ENCODE measurements around the gene FSTL3.
A peak's percentile ranks its signal among the peaks of the same experiment; 100 is the strongest.

Gene FSTL3

GRCh38 chr19:633786-634639, 42.2 kb upstream of the FSTL3 start:
- no peak overlapping the region for H3K27ac ChIP-seq (ENCODE audit: low read depth, low read length)
- H3K9me3 ChIP-seq (ENCODE audit: control insufficient read depth, insufficient read depth, low read length), result no peaks in the 10 kb centered on the region
- peaks cover 4% of the 10 kb centered on the region; the same call in 1 of the 2 replicates for H4K20me1 ChIP-seq (ENCODE audit: control insufficient read depth, insufficient read depth, low read depth, low read length)
- TF ChIP-seq EZH2phosphoT487 (IDR thresholded peaks at IDR 0.05; ENCODE audit: borderline replicate concordance, low read length) (no peak), CTCF (IDR thresholded peaks at IDR 0.05; ENCODE audit: low read depth, low read length, poor library complexity, severe bottlenecking) (no peak)
- H3K4me2 ChIP-seq (ENCODE audit: low read length), result peak overlapping the region; percentile 82
- peaks cover 2% of the 10 kb centered on the region; the same call in 1 of the 2 replicates for H3K27me3 ChIP-seq (ENCODE audit: control insufficient read depth, low read length)
- peak overlapping the region; percentile 98 for H3K4me3 ChIP-seq (ENCODE audit: low read length)
- H3K9me2 ChIP-seq (replicated peaks; ENCODE audit: control insufficient read depth, low read length), result no peaks in the 10 kb centered on the region
- peaks cover 45% of the 10 kb centered on the region for H3K79me2 ChIP-seq (ENCODE audit: control insufficient read depth, low read length)
- H3K4me1 ChIP-seq (ENCODE audit: control insufficient read depth, low read length), result peaks cover 28% of the 10 kb centered on the region
- H3K36me3 ChIP-seq (ENCODE audit: control insufficient read depth, low read length), result peaks cover 23% of the 10 kb centered on the region
- H3F3A ChIP-seq (ENCODE audit: control insufficient read depth, insufficient read depth), result no peaks in the 10 kb centered on the region; the same call in 1 of the 2 replicates

- H3K36me3 ChIP-seq (ENCODE audit: control insufficient read depth, low read length), result peaks cover 15% of the 10 kb centered on the region
- peaks cover 4% of the 10 kb centered on the region; the same call in 1 of the 2 replicates for H4K20me1 ChIP-seq (ENCODE audit: control insufficient read depth, insufficient read depth, low read depth, low read length)
- no peak overlapping the region for H3K4me3 ChIP-seq (ENCODE audit: low read length)
- H3K27ac ChIP-seq (ENCODE audit: low read depth, low read length), result no peak overlapping the region
- H3K9me3 ChIP-seq (ENCODE audit: control insufficient read depth, insufficient read depth, low read length), result no peaks in the 10 kb centered on the region
- peaks cover 2% of the 10 kb centered on the region; the same call in 1 of the 2 replicates for H3K27me3 ChIP-seq (ENCODE audit: control insufficient read depth, low read length)
- H3K79me2 ChIP-seq (ENCODE audit: control insufficient read depth, low read length), result peaks cover 39% of the 10 kb centered on the region
- no peaks in the 10 kb centered on the region; the same call in 1 of the 2 replicates for H3F3A ChIP-seq (ENCODE audit: control insufficient read depth, insufficient read depth)
- H3K4me2 ChIP-seq (ENCODE audit: low read length), result no peak overlapping the region
- H3K9me2 ChIP-seq (replicated peaks; ENCODE audit: control insufficient read depth, low read length), result no peaks in the 10 kb centered on the region
- H3K4me1 ChIP-seq (ENCODE audit: control insufficient read depth, low read length), result peaks cover 37% of the 10 kb centered on the region
- TF ChIP-seq EZH2phosphoT487 (IDR thresholded peaks at IDR 0.05; ENCODE audit: borderline replicate concordance, low read length) (no peak), CTCF (IDR thresholded peaks at IDR 0.05; ENCODE audit: low read depth, low read length, poor library complexity, severe bottlenecking) (no peak)
Measured at GRCh38 chr19:634975-635652, 41.1 kb upstream of the FSTL3 start.

GRCh38 chr19:638906-639252, 37.3 kb upstream of the FSTL3 start:
- Histone ChIP-seq H3K4me2 (ENCODE audit: low read length) (peak overlapping the region; percentile 69), H3K27ac (ENCODE audit: low read depth, low read length) (no peak overlapping the region), H3K4me3 (ENCODE audit: low read length) (peak overlapping the region; percentile 39; the same call in 1 of the 2 replicates)

More at GRCh38 chr19:638906-639252, 37.3 kb upstream of the FSTL3 start:
- no peaks in the 10 kb centered on the region; the same call in 1 of the 2 replicates for H3F3A ChIP-seq (ENCODE audit: control insufficient read depth, insufficient read depth)
- H3K4me1 ChIP-seq (ENCODE audit: control insufficient read depth, low read length), result peaks cover 31% of the 10 kb centered on the region
- no peak for TF ChIP-seq EZH2phosphoT487 (IDR thresholded peaks at IDR 0.05; ENCODE audit: borderline replicate concordance, low read length)
- no peak for TF ChIP-seq CTCF (IDR thresholded peaks at IDR 0.05; ENCODE audit: low read depth, low read length, poor library complexity, severe bottlenecking)
- H3K79me2 ChIP-seq (ENCODE audit: control insufficient read depth, low read length), result peaks cover 5% of the 10 kb centered on the region
- no peaks in the 10 kb centered on the region for H3K9me2 ChIP-seq (replicated peaks; ENCODE audit: control insufficient read depth, low read length)
- peaks cover 2% of the 10 kb centered on the region; the same call in 1 of the 2 replicates for H4K20me1 ChIP-seq (ENCODE audit: control insufficient read depth, insufficient read depth, low read depth, low read length)
- peaks cover 2% of the 10 kb centered on the region; the same call in 1 of the 2 replicates for H3K27me3 ChIP-seq (ENCODE audit: control insufficient read depth, low read length)
- peaks cover under 1% of the 10 kb centered on the region; the same call in 1 of the 2 replicates for H3K36me3 ChIP-seq (ENCODE audit: control insufficient read depth, low read length)
- no peaks in the 10 kb centered on the region for H3K9me3 ChIP-seq (ENCODE audit: control insufficient read depth, insufficient read depth, low read length)

Data from DOHH2 (cell line).